Right lobe of liver (tissue), 6 donors: ENCODE results near the gene DDRGK1. TPM values are rescaled to one million over a fixed set of nuclear protein-coding genes. Genes with fewer than 3 reads are reported as not detected.

Source experiments
- ATAC-seq, 4 donors: fragments of 200-7000 bp; cut with Tn5 transposase; one replicate each; pipeline ENCODE4 v1.9.1; 2020; ENCODE audit warnings: mild to moderate bottlenecking in 4 of 4, moderate library complexity in 4 of 4
- DNase-seq, 3 donors: peaks; one replicate each; pipeline ENCODE4 v3.0.0-alpha.2; 2020
- H3K27ac ChIP-seq, 3 donors: fragments of 200-600 bp; one replicate each; pipeline ENCODE4 v1.8.0; 2022
- H3K27me3 ChIP-seq, 2 donors: fragments of 200-600 bp; one replicate each; pipeline ENCODE4 v1.8.0; 2022
- H3K36me3 ChIP-seq, 4 donors: fragments of 200-600 bp; sonication (generic) in 1 of 4; one replicate each; pipeline versions ENCODE4 v1.5.1 to v1.8.0; 2017 to 2022; ENCODE audit warnings: control low read depth in 1 of 4
- H3K4me1 ChIP-seq, 4 donors: fragments of 200-600 bp; sonication (generic) in 1 of 4; one replicate each; pipeline versions ENCODE4 v1.5.1 to v1.8.0; 2017 to 2022; ENCODE audit warnings: control low read depth in 1 of 4
- H3K4me3 ChIP-seq, 3 donors: fragments of 200-600 bp; one replicate each; pipeline ENCODE4 v1.8.0; 2022
- H3K9me3 ChIP-seq, 4 donors: fragments of 200-600 bp; sonication (generic) in 1 of 4; one replicate each; pipeline versions ENCODE4 v1.5.1 to v1.8.0; 2017 to 2022; ENCODE audit warnings: control low read depth in 1 of 4
- CTCF ChIP-seq, 4 donors: fragments of 200-600 bp in 3 of 4; fragments of 450-650 bp in 1 of 4; IDR thresholded peaks; one replicate each; pipeline versions ENCODE4 v1.5.1 to v1.8.0; 2016 to 2022; ENCODE audit warnings: antibody characterized with exemption in 4 of 4, mild to moderate bottlenecking in 2 of 4
- POLR2A ChIP-seq: fragments of 450-650 bp; IDR thresholded peaks from one replicate; pipeline ENCODE4 v1.6.1; 2017; ENCODE audit warnings: antibody characterized with exemption, mild to moderate bottlenecking
- WGBS: methylation state at CpG from one replicate; pipeline ENCODE4 v1.1.6; 2018; ENCODE audit warnings: low coverage, low lambda C conversion rate; ENCODE audit not compliant: insufficient coverage; ENCODE audit errors: missing lambda C conversion rate; 5-methylcytosine and 5-hydroxymethylcytosine counted together
- intact Hi-C, 2 donors: fragments of 100-400 bp; cut with DNase I; formaldehyde crosslinking; loops; one replicate each; pipeline versions ENCODE4 v1.11.2 to v1.14.1; 2022
- total RNA-seq, 6 experiments: library from RNA; depleted of rRNA in 2 of 6; stranded (reverse); fragments of >200 nt in 2 of 6; fragmentation: NEBNext Ultra II Directional in 3 of 6; extraction: Animal tissue kit (Norgen Biotek cat#: 25700) in 3 of 6; gene quantifications; one replicate each; pipeline versions ENCODE4 v1.1.0 to v1.2.4, GENCODE V29; 2016 to 2023
- donor health status: DM: no; HTN: yes; CAD: no.
- donor health status: DM: no; HTN: no; CAD: no.
- donor health status: DM: no; HTN: no; CAD: no.
- donor health status: DM: no; HTN: yes; CAD: no.
- donor health status: DM: no; HTN: yes; CAD: no.

Gene DDRGK1
- total RNA-seq, 6 experiments from 2014 or later, result 55.0 to 76.1 (median 60.1) TPM

GRCh38 chr20:3224681-3225421 is 20.4 kb upstream of the DDRGK1 start:
- no peak overlapping the region for H3K4me3 ChIP-seq
- no peaks in the 10 kb centered on the region for H3K27me3 ChIP-seq
- ATAC-seq, result peak in 3 of 4 donors; percentile 5 to 25 (median 6)
- peaks cover 0 to 26% (median under 1%) of the 10 kb centered on the region in 4 donors for H3K36me3 ChIP-seq
- H3K4me1 ChIP-seq, result no peaks in the 10 kb centered on the region
- 87% methylated on average over 3 of the region's 8 CpGs for WGBS
- intact Hi-C loops, result loop anchor here in 1 of 2 donors (10.0 kb wide), 1 partner anchor 90 kb away; no protein-coding TSS in a partner anchor
- H3K27ac ChIP-seq, result no peak overlapping the region
- no peaks in the 10 kb centered on the region for H3K9me3 ChIP-seq
- TF ChIP-seq CTCF (IDR thresholded peaks at IDR 0.05) (no peak), POLR2A (no peak)
- DNase-seq, result no peak

- H3K27me3 ChIP-seq, result no peaks in the 10 kb centered on the region
- TF ChIP-seq POLR2A (no peak), CTCF (IDR thresholded peaks at IDR 0.05) (no peak)
- no peak for DNase-seq
- H3K27ac ChIP-seq, result no peak overlapping the region
- intact Hi-C loops, result loop anchor here in 1 of 2 donors (10.0 kb wide), 1 partner anchor 91 kb away; no protein-coding TSS in a partner anchor
- H3K36me3 ChIP-seq, result peaks cover 0 to 26% (median under 1%) of the 10 kb centered on the region in 4 donors
- no peaks in the 10 kb centered on the region for H3K9me3 ChIP-seq
- no peaks in the 10 kb centered on the region for H3K4me1 ChIP-seq
- H3K4me3 ChIP-seq, result no peak overlapping the region
- ATAC-seq, result no peak
- WGBS, result no CpG with 5 or more reads among the region's 20 CpGs
Observed at GRCh38 chr20:3223994-3224680, 19.7 kb upstream of the DDRGK1 start.

GRCh38 chr20:3223651-3223993 is 19.1 kb upstream of the DDRGK1 start:
- WGBS, result 90% methylated on average over 5 of the region's 6 CpGs
- no peak for DNase-seq
- Histone ChIP-seq H3K36me3 (peaks cover 0 to 26% (median under 1%) of the 10 kb centered on the region in 4 donors), H3K9me3 (no peaks in the 10 kb centered on the region), H3K27me3 (no peaks in the 10 kb centered on the region), H3K4me1 (peaks cover 0 to 1% (median 0%) of the 10 kb centered on the region in 4 donors), H3K27ac (no peak overlapping the region), H3K4me3 (no peak overlapping the region)
- ATAC-seq, result no peak
- intact Hi-C loops, result loop anchor here in 1 of 2 donors (10.0 kb wide), 1 partner anchor 91 kb away; no protein-coding TSS in a partner anchor
- no peak for TF ChIP-seq CTCF (IDR thresholded peaks at IDR 0.05)
- no peak for TF ChIP-seq POLR2A

GRCh38 chr20:3222635-3223600 is 18.4 kb upstream of the DDRGK1 start:
- DNase-seq, result peak in 1 of 3 donors; percentile 85
- Histone ChIP-seq H3K27me3 (no peaks in the 10 kb centered on the region), H3K4me3 (no peak overlapping the region), H3K9me3 (no peaks in the 10 kb centered on the region), H3K27ac (no peak overlapping the region), H3K4me1 (peaks cover 0 to 4% (median 0%) of the 10 kb centered on the region in 4 donors), H3K36me3 (peaks cover 0 to 26% (median under 1%) of the 10 kb centered on the region in 4 donors)
- TF ChIP-seq POLR2A (no peak), CTCF (IDR thresholded peaks at IDR 0.05) (no peak)
- 57% methylated on average over 6 of the region's 25 CpGs for WGBS
- intact Hi-C loops, result loop anchor here in 1 of 2 donors (10.0 kb wide), 1 partner anchor 92 kb away; no protein-coding TSS in a partner anchor
- ATAC-seq, result peak in 3 of 4 donors; percentile 55 to 92 (median 60)
